Measurements from ENCODE around the gene LRPAP1. TPM values are rescaled to one million over a fixed set of nuclear protein-coding genes. Genes with fewer than 3 reads are reported as not detected.
"Not testable (repeated sequence)": the region's sequence is repeated elsewhere in the genome, so short reads cannot be mapped to it uniquely, and the experiment has no call there.

The LRPAP1 gene
- total RNA-seq, 1 experiment from 2014 or later = 110 TPM

GRCh38 chr4:3578052-3578451 is 45.8 kb upstream of the LRPAP1 start:
- H3K4me3 ChIP-seq (ENCODE audit: low read depth in 2 of 2, low read length in 2 of 2); ATAC-seq; H3K9me3 ChIP-seq (ENCODE audit: control insufficient read depth, insufficient read depth, low read depth, low read length); H3K27ac ChIP-seq (ENCODE audit: low read length); CTCF ChIA-PET; BruUV-seq (replicated peaks); H3K4me1 ChIP-seq (ENCODE audit: control insufficient read depth, insufficient read depth, low read length); H3K36me3 ChIP-seq (ENCODE audit: control insufficient read depth, insufficient read depth, low read length); POLR2A ChIA-PET; intact Hi-C loops (cut with micrococcal nuclease; ENCODE audit: unreplicated experiment); H3K27me3 ChIP-seq (ENCODE audit: control insufficient read depth, insufficient read depth, low read length); in situ Hi-C loops (cut with HindIII; ENCODE audit: low pct_unique_long_range_greater_than_20kb, low sequenced_read_pairs); DNase-seq (ENCODE audit: low read depth, low spot score): not testable (repeated sequence)

GRCh38 chr4:3577208-3577892 is 45.1 kb upstream of the LRPAP1 start:
- DNase-seq (ENCODE audit: low read depth, low spot score); H3K27me3 ChIP-seq (ENCODE audit: control insufficient read depth, insufficient read depth, low read length); in situ Hi-C loops (cut with HindIII; ENCODE audit: low pct_unique_long_range_greater_than_20kb, low sequenced_read_pairs); H3K4me3 ChIP-seq (ENCODE audit: low read depth in 2 of 2, low read length in 2 of 2); POLR2A ChIA-PET; H3K4me1 ChIP-seq (ENCODE audit: control insufficient read depth, insufficient read depth, low read length); intact Hi-C loops (cut with micrococcal nuclease; ENCODE audit: unreplicated experiment); ATAC-seq; BruUV-seq (replicated peaks); H3K9me3 ChIP-seq (ENCODE audit: control insufficient read depth, insufficient read depth, low read depth, low read length); H3K36me3 ChIP-seq (ENCODE audit: control insufficient read depth, insufficient read depth, low read length); CTCF ChIA-PET; H3K27ac ChIP-seq (ENCODE audit: low read length): not testable (repeated sequence)

- H3K36me3 ChIP-seq (ENCODE audit: control insufficient read depth, insufficient read depth, low read length); H3K4me3 ChIP-seq (ENCODE audit: low read depth in 2 of 2, low read length in 2 of 2); H3K27ac ChIP-seq (ENCODE audit: low read length); intact Hi-C loops (cut with micrococcal nuclease; ENCODE audit: unreplicated experiment); H3K27me3 ChIP-seq (ENCODE audit: control insufficient read depth, insufficient read depth, low read length); in situ Hi-C loops (cut with HindIII; ENCODE audit: low pct_unique_long_range_greater_than_20kb, low sequenced_read_pairs); H3K9me3 ChIP-seq (ENCODE audit: control insufficient read depth, insufficient read depth, low read depth, low read length); BruUV-seq (replicated peaks); CTCF ChIA-PET; POLR2A ChIA-PET; H3K4me1 ChIP-seq (ENCODE audit: control insufficient read depth, insufficient read depth, low read length); DNase-seq (ENCODE audit: low read depth, low spot score); ATAC-seq: not testable (repeated sequence)
Measured at GRCh38 chr4:3576533-3577207, 44.4 kb upstream of the LRPAP1 start.

- H3K27ac ChIP-seq (ENCODE audit: low read length); H3K9me3 ChIP-seq (ENCODE audit: control insufficient read depth, insufficient read depth, low read depth, low read length); in situ Hi-C loops (cut with HindIII; ENCODE audit: low pct_unique_long_range_greater_than_20kb, low sequenced_read_pairs); H3K4me1 ChIP-seq (ENCODE audit: control insufficient read depth, insufficient read depth, low read length); H3K36me3 ChIP-seq (ENCODE audit: control insufficient read depth, insufficient read depth, low read length); intact Hi-C loops (cut with micrococcal nuclease; ENCODE audit: unreplicated experiment); DNase-seq (ENCODE audit: low read depth, low spot score); H3K4me3 ChIP-seq (ENCODE audit: low read depth in 2 of 2, low read length in 2 of 2); CTCF ChIA-PET; BruUV-seq (replicated peaks); ATAC-seq; H3K27me3 ChIP-seq (ENCODE audit: control insufficient read depth, insufficient read depth, low read length); POLR2A ChIA-PET: not testable (repeated sequence)
Measured at GRCh38 chr4:3575426-3576369, 43.5 kb upstream of the LRPAP1 start.

GRCh38 chr4:3574865-3575264 is 42.6 kb upstream of the LRPAP1 start:
- H3K4me3 ChIP-seq (ENCODE audit: low read depth in 2 of 2, low read length in 2 of 2); H3K9me3 ChIP-seq (ENCODE audit: control insufficient read depth, insufficient read depth, low read depth, low read length); POLR2A ChIA-PET; H3K27ac ChIP-seq (ENCODE audit: low read length); BruUV-seq (replicated peaks); H3K4me1 ChIP-seq (ENCODE audit: control insufficient read depth, insufficient read depth, low read length); CTCF ChIA-PET; intact Hi-C loops (cut with micrococcal nuclease; ENCODE audit: unreplicated experiment); in situ Hi-C loops (cut with HindIII; ENCODE audit: low pct_unique_long_range_greater_than_20kb, low sequenced_read_pairs); H3K36me3 ChIP-seq (ENCODE audit: control insufficient read depth, insufficient read depth, low read length); H3K27me3 ChIP-seq (ENCODE audit: control insufficient read depth, insufficient read depth, low read length); ATAC-seq; DNase-seq (ENCODE audit: low read depth, low spot score): not testable (repeated sequence)

- H3K36me3 ChIP-seq (ENCODE audit: control insufficient read depth, insufficient read depth, low read length); H3K4me3 ChIP-seq (ENCODE audit: low read depth in 2 of 2, low read length in 2 of 2); BruUV-seq (replicated peaks); H3K9me3 ChIP-seq (ENCODE audit: control insufficient read depth, insufficient read depth, low read depth, low read length); ATAC-seq; POLR2A ChIA-PET; in situ Hi-C loops (cut with HindIII; ENCODE audit: low pct_unique_long_range_greater_than_20kb, low sequenced_read_pairs); H3K4me1 ChIP-seq (ENCODE audit: control insufficient read depth, insufficient read depth, low read length); CTCF ChIA-PET; intact Hi-C loops (cut with micrococcal nuclease; ENCODE audit: unreplicated experiment); H3K27me3 ChIP-seq (ENCODE audit: control insufficient read depth, insufficient read depth, low read length); H3K27ac ChIP-seq (ENCODE audit: low read length); DNase-seq (ENCODE audit: low read depth, low spot score): not testable (repeated sequence)
Measured at GRCh38 chr4:3574346-3574745, 42.1 kb upstream of the LRPAP1 start.

Data from Panc1 (cell line).